Thyroid gland (tissue), 4 donors: ENCODE data around the gene IRF2.

Experiments used
- POLR2A ChIP-seq, 2 donors: fragments of 450-650 bp; IDR thresholded peaks; one replicate each; pipeline ENCODE4 v1.6.1; 2017; ENCODE audit warnings: antibody characterized with exemption in 2 of 2, mild to moderate bottlenecking in 2 of 2, moderate library complexity in 1 of 2
- TF ChIP-seq, protein P1 (sequence below), 6 experiments: fragments of 200-600 bp in 3 of 6; fragments of 450-650 bp in 3 of 6; sonication (generic) in 3 of 6; IDR thresholded peaks; one replicate each; pipeline ENCODE4 v1.5.1; 2016 to 2019; ENCODE audit warnings: antibody characterized with exemption in 6 of 6, mild to moderate bottlenecking in 2 of 6, inconsistent platforms in 1 of 6, moderate library complexity in 1 of 6

DNA sequence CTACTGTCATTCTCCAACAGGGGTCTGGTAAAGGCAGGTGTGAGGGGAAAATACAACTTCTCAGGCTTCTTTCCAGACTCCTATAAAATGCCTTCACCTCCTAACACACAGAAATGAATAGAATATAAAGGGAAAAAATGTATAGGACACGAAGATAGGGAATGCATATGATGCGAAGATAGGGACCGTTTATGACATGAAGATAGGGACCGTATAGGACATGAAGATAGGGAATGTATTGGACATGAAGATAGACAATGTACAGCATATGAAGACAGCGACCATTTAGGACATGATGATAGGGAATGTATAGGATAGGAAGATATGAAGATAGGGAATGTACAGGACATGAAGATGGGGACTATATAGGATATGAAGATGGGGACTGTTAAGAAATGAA, 10.5 kb downstream of the IRF2 start:
- TF ChIP-seq POLR2A (IDR thresholded peaks at IDR 0.05): no peak
- TF ChIP-seq, protein P1, sequence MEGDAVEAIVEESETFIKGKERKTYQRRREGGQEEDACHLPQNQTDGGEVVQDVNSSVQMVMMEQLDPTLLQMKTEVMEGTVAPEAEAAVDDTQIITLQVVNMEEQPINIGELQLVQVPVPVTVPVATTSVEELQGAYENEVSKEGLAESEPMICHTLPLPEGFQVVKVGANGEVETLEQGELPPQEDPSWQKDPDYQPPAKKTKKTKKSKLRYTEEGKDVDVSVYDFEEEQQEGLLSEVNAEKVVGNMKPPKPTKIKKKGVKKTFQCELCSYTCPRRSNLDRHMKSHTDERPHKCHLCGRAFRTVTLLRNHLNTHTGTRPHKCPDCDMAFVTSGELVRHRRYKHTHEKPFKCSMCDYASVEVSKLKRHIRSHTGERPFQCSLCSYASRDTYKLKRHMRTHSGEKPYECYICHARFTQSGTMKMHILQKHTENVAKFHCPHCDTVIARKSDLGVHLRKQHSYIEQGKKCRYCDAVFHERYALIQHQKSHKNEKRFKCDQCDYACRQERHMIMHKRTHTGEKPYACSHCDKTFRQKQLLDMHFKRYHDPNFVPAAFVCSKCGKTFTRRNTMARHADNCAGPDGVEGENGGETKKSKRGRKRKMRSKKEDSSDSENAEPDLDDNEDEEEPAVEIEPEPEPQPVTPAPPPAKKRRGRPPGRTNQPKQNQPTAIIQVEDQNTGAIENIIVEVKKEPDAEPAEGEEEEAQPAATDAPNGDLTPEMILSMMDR (IDR thresholded peaks at IDR 0.05): no peak
